ENCODE data around the gene PKN3.

PKN3 gene

DNA sequence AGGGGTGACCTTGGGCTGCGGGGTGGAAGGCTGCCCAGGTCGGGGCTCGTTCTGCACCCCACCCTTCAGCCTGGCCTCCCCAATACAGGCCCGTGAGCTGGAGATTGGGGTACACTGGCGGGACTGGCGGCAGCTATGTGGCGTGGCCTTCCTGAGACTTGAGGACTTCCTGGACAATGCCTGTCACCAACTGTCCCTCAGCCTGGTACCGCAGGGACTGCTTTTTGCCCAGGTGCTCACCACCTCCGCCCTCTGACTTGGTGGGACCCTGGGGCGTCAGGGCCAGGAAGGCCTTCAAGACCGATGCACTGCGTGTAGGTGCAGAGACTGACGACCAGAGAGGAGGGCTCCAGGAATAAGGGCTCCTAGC lies 11.1 kb downstream of the PKN3 start:
- H3K4me3 ChIP-seq (ENCODE audit: low read depth, low read length), result no peak overlapping the region
- TF ChIP-seq, protein P1, sequence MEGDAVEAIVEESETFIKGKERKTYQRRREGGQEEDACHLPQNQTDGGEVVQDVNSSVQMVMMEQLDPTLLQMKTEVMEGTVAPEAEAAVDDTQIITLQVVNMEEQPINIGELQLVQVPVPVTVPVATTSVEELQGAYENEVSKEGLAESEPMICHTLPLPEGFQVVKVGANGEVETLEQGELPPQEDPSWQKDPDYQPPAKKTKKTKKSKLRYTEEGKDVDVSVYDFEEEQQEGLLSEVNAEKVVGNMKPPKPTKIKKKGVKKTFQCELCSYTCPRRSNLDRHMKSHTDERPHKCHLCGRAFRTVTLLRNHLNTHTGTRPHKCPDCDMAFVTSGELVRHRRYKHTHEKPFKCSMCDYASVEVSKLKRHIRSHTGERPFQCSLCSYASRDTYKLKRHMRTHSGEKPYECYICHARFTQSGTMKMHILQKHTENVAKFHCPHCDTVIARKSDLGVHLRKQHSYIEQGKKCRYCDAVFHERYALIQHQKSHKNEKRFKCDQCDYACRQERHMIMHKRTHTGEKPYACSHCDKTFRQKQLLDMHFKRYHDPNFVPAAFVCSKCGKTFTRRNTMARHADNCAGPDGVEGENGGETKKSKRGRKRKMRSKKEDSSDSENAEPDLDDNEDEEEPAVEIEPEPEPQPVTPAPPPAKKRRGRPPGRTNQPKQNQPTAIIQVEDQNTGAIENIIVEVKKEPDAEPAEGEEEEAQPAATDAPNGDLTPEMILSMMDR (IDR thresholded peaks at IDR 0.05; ENCODE audit: low read depth, low read length), result no peak

- H3K4me3 ChIP-seq (ENCODE audit: low read depth, low read length), result no peak overlapping the region
- TF ChIP-seq, protein P1 (IDR thresholded peaks at IDR 0.05; ENCODE audit: low read depth, low read length), result no peak
These were observed 11.8 kb downstream of the PKN3 start for GRCh38 chr9:128713941-128714573.

GRCh38 chr9:128714586-128715435 lies 12.5 kb downstream of the PKN3 start:
- H3K4me3 ChIP-seq (ENCODE audit: low read depth, low read length), result no peak overlapping the region
- TF ChIP-seq, protein P1 (IDR thresholded peaks at IDR 0.05; ENCODE audit: low read depth, low read length), result no peak

DNA sequence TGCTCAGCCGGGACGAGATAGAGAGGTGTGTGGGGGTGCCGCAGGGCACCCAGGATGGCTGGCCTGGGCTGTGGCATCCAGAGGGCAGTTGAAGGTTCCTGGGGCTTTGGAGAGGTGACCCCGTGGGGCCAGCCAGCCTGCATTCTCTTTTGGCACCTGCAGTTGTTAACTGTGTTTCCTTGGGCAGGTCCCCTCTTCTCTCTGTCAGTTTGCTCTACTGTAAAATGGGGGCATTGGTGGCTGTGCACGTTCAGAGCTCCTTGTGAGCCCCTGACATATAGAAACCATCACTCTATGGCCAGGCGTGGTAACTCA lies 13.1 kb downstream of the PKN3 start:
- TF ChIP-seq, protein P1 (IDR thresholded peaks at IDR 0.05; ENCODE audit: low read depth, low read length), result no peak
- no peak overlapping the region for H3K4me3 ChIP-seq (ENCODE audit: low read depth, low read length)

GRCh38 chr9:128716581-128717254 lies 14.4 kb downstream of the PKN3 start:
- TF ChIP-seq, protein P1 (IDR thresholded peaks at IDR 0.05; ENCODE audit: low read depth, low read length), result no peak
- no peak overlapping the region for H3K4me3 ChIP-seq (ENCODE audit: low read depth, low read length)

DNA sequence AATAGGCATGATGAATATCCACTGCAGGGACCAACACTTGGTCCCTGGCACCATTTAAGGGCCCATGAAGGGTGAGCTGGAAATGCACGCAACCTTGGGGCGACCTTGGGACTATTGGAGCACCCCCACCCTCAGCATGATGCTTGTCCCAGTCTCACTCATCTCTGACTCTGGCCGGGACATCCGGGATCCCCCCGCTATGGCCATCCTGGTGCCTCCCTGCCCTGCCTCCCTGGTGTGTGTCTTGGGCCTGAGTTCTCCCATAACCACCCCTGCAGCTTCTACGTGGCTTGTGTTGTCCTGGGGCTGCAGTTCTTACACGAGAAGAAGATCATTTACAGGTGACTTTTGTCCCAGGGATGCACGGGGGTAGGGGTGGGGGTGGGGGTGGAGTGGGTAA lies 15.7 kb downstream of the PKN3 start:
- TF ChIP-seq, protein P1 (IDR thresholded peaks at IDR 0.05; ENCODE audit: low read depth, low read length), result no peak
- no peak overlapping the region for H3K4me3 ChIP-seq (ENCODE audit: low read depth, low read length)

DNA sequence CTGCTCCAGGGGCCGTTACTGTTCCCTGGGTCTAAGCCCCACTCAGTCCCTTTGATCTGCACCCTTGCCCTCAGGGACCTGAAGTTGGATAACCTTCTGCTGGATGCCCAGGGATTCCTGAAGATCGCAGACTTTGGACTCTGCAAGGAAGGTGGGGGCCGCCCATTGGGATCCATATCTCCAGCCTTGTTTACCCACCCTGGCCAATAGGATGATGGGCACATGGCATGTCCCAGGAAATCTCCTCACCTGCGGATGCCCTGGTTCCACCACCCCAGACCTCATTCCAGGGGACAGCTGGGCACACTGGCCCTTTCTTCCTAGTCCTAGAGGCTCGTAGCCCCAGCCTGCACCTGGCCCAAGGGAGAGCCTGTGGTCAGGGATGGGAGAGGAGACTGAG lies 16.2 kb downstream of the PKN3 start:
- no peak overlapping the region for H3K4me3 ChIP-seq (ENCODE audit: low read depth, low read length)
- TF ChIP-seq, protein P1 (IDR thresholded peaks at IDR 0.05; ENCODE audit: low read depth, low read length), result no peak
